Endothelial cell of umbilical vein (primary cell): Measurements from ENCODE around the gene ERAL1. TPM values are rescaled to one million over a fixed set of nuclear protein-coding genes. Genes with fewer than 3 reads are reported as not detected.

ENCODE experiments used
- BruUV-seq: library from RNA; stranded (reverse); fragments of 400-500 nt; replicated peaks from 2 replicates; lab custom pipeline; 2021; lab: Mats Ljungman, UMichigan
- CTCF ChIA-PET: fragments of 300-600, 350-600 bp; sonication (Branson Sonifier 250); formaldehyde crosslinking; loops from one replicate; lab custom pipeline; 2021; ENCODE audit warnings: antibody characterized with exemption, inconsistent platforms; lab: Charles Lee
- POLR2A ChIA-PET: fragments of 300-600, 350-600 bp; sonication (Branson Sonifier 250); formaldehyde crosslinking; loops from one replicate; lab custom pipeline; 2021; ENCODE audit warnings: antibody characterized with exemption, inconsistent platforms; lab: Charles Lee
- DNase-seq: peaks from one replicate; pipeline ENCODE4 v3.0.0-alpha.2; 2011; ENCODE audit warnings: low read depth, low spot score
- FAIRE-seq: peaks from 2 replicates; lab custom pipeline; 2011; peaks lifted over from hg19 to GRCh38; lab: Jason Lieb, UNC
- H2AFZ ChIP-seq: 2 replicates; pipeline ENCODE4 v1.6.0; 2012; ENCODE audit warnings: low read depth, low read length, control low read depth, inconsistent platforms
- H3K27ac ChIP-seq: 2 replicates; pipeline ENCODE4 v1.5.1; 2011; ENCODE audit warnings: low read depth, mild to moderate bottlenecking, control low read depth, low read length, moderate library complexity; ENCODE audit not compliant: insufficient read depth
- H3K27me3 ChIP-seq, 2 experiments: 2 replicates each; pipeline versions ENCODE4 v1.6.0 to v1.6.1; 2011; ENCODE audit warnings: low read length in 2 of 2, mixed read lengths in 1 of 2; ENCODE audit not compliant: control insufficient read depth in 2 of 2, insufficient read depth in 2 of 2
- H3K36me3 ChIP-seq, 2 experiments: 2 replicates in 1 of 2; 3 replicates in 1 of 2; pipeline ENCODE4 v1.5.1; 2011; ENCODE audit warnings: low read length in 2 of 2, mild to moderate bottlenecking in 1 of 2, moderate library complexity in 1 of 2; ENCODE audit not compliant: control insufficient read depth in 2 of 2, insufficient read depth in 2 of 2; ENCODE audit errors: extremely low read depth in 1 of 2
- H3K4me1 ChIP-seq: 3 replicates; pipeline ENCODE4 v1.5.1; 2011; ENCODE audit warnings: mild to moderate bottlenecking, low read length; ENCODE audit not compliant: control insufficient read depth, insufficient read depth; ENCODE audit errors: extremely low read depth
- H3K4me2 ChIP-seq: 2 replicates; pipeline ENCODE4 v1.6.1; 2011; ENCODE audit warnings: low read length, control low read depth, mixed read lengths; ENCODE audit not compliant: insufficient read depth
- H3K4me3 ChIP-seq, 3 experiments: fragments of 200-600 bp in 1 of 3; sonication (generic), shearing (Covaris generic) in 1 of 3; replicated peaks in 1 of 3; 2 replicates each; pipeline ENCODE4 v1.5.1; 2011 to 2016; ENCODE audit warnings: control low read depth in 3 of 3, low read length in 3 of 3, mild to moderate bottlenecking in 2 of 3, inconsistent platforms in 1 of 3, low read depth in 1 of 3, moderate library complexity in 1 of 3; ENCODE audit not compliant: insufficient read depth in 1 of 3
- H3K79me2 ChIP-seq: 2 replicates; pipeline ENCODE4 v1.6.0; 2012; ENCODE audit warnings: low read length, inconsistent platforms; ENCODE audit not compliant: control insufficient read depth, insufficient read depth
- H3K9ac ChIP-seq: replicated peaks from 2 replicates; pipeline ENCODE3; 2011; ENCODE audit warnings: low read length, control low read depth; ENCODE audit not compliant: insufficient read depth; ENCODE audit errors: extremely low read depth
- H3K9me1 ChIP-seq: replicated peaks from 3 replicates; pipeline ENCODE4 v1.6.0; 2011; ENCODE audit warnings: mild to moderate bottlenecking, low read length; ENCODE audit not compliant: control insufficient read depth, insufficient read depth; ENCODE audit errors: extremely low read depth
- H3K9me3 ChIP-seq: replicated peaks from 2 replicates; pipeline ENCODE4 v1.5.1; 2012; ENCODE audit warnings: low read length, inconsistent platforms; ENCODE audit not compliant: control insufficient read depth, insufficient read depth
- H4K20me1 ChIP-seq: replicated peaks from 2 replicates; pipeline ENCODE3; 2011; ENCODE audit warnings: mild to moderate bottlenecking, low read length; ENCODE audit not compliant: control insufficient read depth, insufficient read depth; ENCODE audit errors: extremely low read depth
- CTCF ChIP-seq, 2 donors: IDR thresholded peaks; 1 replicate in 1 of 2; 2 replicates in 1 of 2; pipeline ENCODE4 v1.5.1; 2011; ENCODE audit warnings: low read length in 2 of 2, mild to moderate bottlenecking in 2 of 2, moderate library complexity in 2 of 2, control low read depth in 1 of 2, inconsistent platforms in 1 of 2, low read depth in 1 of 2; ENCODE audit not compliant: insufficient read depth in 1 of 2; ENCODE audit errors: extremely low read depth in 1 of 2
- EZH2 ChIP-seq: IDR thresholded peaks from 2 replicates; pipeline ENCODE4 v1.6.1; 2012; ENCODE audit warnings: borderline replicate concordance, low read depth, mild to moderate bottlenecking, moderate library complexity, low read length, inconsistent platforms; ENCODE audit not compliant: severe bottlenecking
- FOS ChIP-seq: IDR thresholded peaks from 2 replicates; pipeline ENCODE4 v1.6.1; 2011; ENCODE audit warnings: mild to moderate bottlenecking, low read length, moderate library complexity, borderline replicate concordance; ENCODE audit not compliant: insufficient read depth
- GATA2 ChIP-seq: IDR thresholded peaks from 2 replicates; pipeline ENCODE4 v1.7.0; 2011; ENCODE audit warnings: low read depth, mild to moderate bottlenecking, moderate library complexity, mixed read lengths, low read length; ENCODE audit not compliant: insufficient read length, insufficient read depth
- JUN ChIP-seq: IDR thresholded peaks from 2 replicates; pipeline ENCODE4 v1.6.1; 2011; ENCODE audit warnings: borderline replicate concordance, low read depth; ENCODE audit not compliant: insufficient read length, insufficient read depth
- MYC ChIP-seq: IDR thresholded peaks from one replicate; pipeline ENCODE4 v1.6.1; 2011; ENCODE audit warnings: mild to moderate bottlenecking, low read depth, low read length
- POLR2A ChIP-seq: IDR thresholded peaks from 2 replicates; pipeline ENCODE4 v1.6.1; 2012; ENCODE audit warnings: low read depth, mild to moderate bottlenecking, control low read depth, low read length
- POLR2AphosphoS5 ChIP-seq: IDR thresholded peaks from 2 replicates; pipeline ENCODE4 v1.6.1; 2012; ENCODE audit warnings: low read depth, mild to moderate bottlenecking, control low read depth, low read length, moderate library complexity; ENCODE audit not compliant: insufficient read depth
- dilution Hi-C: fragments of 300-500 bp; cut with MboI; formaldehyde crosslinking; loops from one replicate; pipeline ENCODE4 v1.15.0; 2019; ENCODE audit warnings: low sequenced_read_pairs; ENCODE audit not compliant: extremely low pct_ligation_motif_present
- intact Hi-C: fragments of 100-400 bp; cut with micrococcal nuclease; formaldehyde crosslinking; loops from one replicate; pipeline ENCODE4 v1.10.0; 2022
- polyA plus RNA-seq, 4 experiments: library from polyadenylated mRNA; depleted of rRNA in 3 of 4; stranded (reverse) in 3 of 4; unstranded in 1 of 4; fragments of >200 nt; gene quantifications; 2 replicates each; pipeline versions ENCODE4 v1.2.1 to v1.2.3, GENCODE V29; 2011 to 2012; ENCODE audit warnings: missing spikeins in 1 of 4
- total RNA-seq: library from RNA; stranded (reverse); gene quantifications from 2 replicates; pipeline ENCODE4 v1.2.3, GENCODE V29; 2021
- TF ChIP-seq, protein P1 (sequence below): IDR thresholded peaks from 2 replicates; pipeline ENCODE4 v1.6.1; 2011; ENCODE audit not compliant: insufficient read depth, insufficient read length

Gene ERAL1
- total and polyA plus RNA-seq, 2 donors (not counting 3 experiments of a cell fraction or from before 2014, with no cell fraction given), result 58.0 to 86.6 TPM

- Histone ChIP-seq H3K36me3 (no peaks in the 10 kb centered on the region), H3K4me3 (no peak overlapping the region), H3K27me3 (no peaks in the 10 kb centered on the region), H3K9ac (no peak overlapping the region), H3K4me2 (no peak overlapping the region), H4K20me1 (peaks cover 5% of the 10 kb centered on the region), H3K9me3 (no peaks in the 10 kb centered on the region), H2AFZ (no peak overlapping the region), H3K4me1 (no peaks in the 10 kb centered on the region), H3K79me2 (peaks cover 51% of the 10 kb centered on the region), H3K27ac (no peak overlapping the region), H3K9me1 (no peaks in the 10 kb centered on the region)
- no TSS peak for BruUV-seq
- FAIRE-seq, result no peak
- intact Hi-C loops (no loop called here), dilution Hi-C loops (no loop called here)
- ChIA-PET CTCF (interaction anchor here (1.0 to 2.3 kb wide), 3 partner anchors 29 to 56 kb away, joined by 3 to 11 read pairs (median 3); no protein-coding TSS in a partner anchor), POLR2A (no interaction called here)
- no peak for DNase-seq
- TF ChIP-seq MYC (no peak), JUN (no peak), CTCF (IDR thresholded peaks at IDR 0.05; ENCODE audit: extremely low read depth in 1 of 2, insufficient read depth in 1 of 2, low read depth in 1 of 2, low read length in 2 of 2) (no peak), EZH2 (no peak), POLR2AphosphoS5 (no peak), POLR2A (no peak), FOS (no peak), GATA2 (no peak)
- TF ChIP-seq, protein P1, sequence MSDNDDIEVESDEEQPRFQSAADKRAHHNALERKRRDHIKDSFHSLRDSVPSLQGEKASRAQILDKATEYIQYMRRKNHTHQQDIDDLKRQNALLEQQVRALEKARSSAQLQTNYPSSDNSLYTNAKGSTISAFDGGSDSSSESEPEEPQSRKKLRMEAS, result no peak
Observed at GRCh38 chr17:28819582-28819981, 35.2 kb upstream of the ERAL1 start.
